ENCODE results near the gene PSG5.
"Not testable (repeated sequence)": the region's sequence is repeated elsewhere in the genome, so short reads cannot be mapped to it uniquely, and the experiment has no call there.

The PSG5 gene

DNA sequence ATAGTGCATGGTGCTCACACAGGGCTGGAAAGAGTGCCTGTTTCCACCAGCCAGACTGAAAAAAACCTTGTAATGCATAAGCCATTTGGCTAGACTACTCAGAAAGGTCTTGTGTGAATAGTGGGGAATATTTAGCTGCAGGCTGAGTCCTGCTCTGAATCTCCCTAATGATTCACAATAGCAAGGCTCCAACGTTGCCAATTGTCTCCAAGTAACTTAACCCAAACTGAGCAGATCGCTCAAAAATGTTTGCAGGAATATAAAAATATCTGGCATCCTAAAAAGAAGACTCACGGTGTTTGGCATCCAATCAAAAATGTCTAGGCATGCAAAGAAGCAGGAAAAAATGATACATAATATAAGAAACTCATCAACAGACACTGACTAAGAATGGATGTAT is 59.0 kb downstream of the PSG5 start:
- H2BK5ac ChIP-seq (ENCODE audit: low read length); H2AK5ac ChIP-seq (ENCODE audit: low read length); H3K4me2 ChIP-seq (ENCODE audit: low read length); H3K27me3 ChIP-seq (ENCODE audit: insufficient read depth, low read length, poor library complexity); H3K9ac ChIP-seq (ENCODE audit: low read length); H3K27ac ChIP-seq (ENCODE audit: low read depth, low read length); H3K79me1 ChIP-seq (ENCODE audit: low read length); H2BK120ac ChIP-seq (ENCODE audit: low read depth, low read length); H3K18ac ChIP-seq (ENCODE audit: low read length); H3K4ac ChIP-seq (ENCODE audit: low read depth, low read length); H3K4me1 ChIP-seq (ENCODE audit: control insufficient read depth, low read depth, low read length); H4K5ac ChIP-seq (ENCODE audit: low read length); DNase-seq; H4K8ac ChIP-seq (ENCODE audit: low read depth, low read length); H3K4me3 ChIP-seq (ENCODE audit: low read length); H2BK15ac ChIP-seq (replicated peaks; ENCODE audit: low read depth); H3K23ac ChIP-seq (ENCODE audit: low read length); H3K36me3 ChIP-seq (ENCODE audit: control insufficient read depth, insufficient read depth, low read length); H3K79me2 ChIP-seq (ENCODE audit: control insufficient read depth, insufficient read depth, low read length); H3K56ac ChIP-seq (ENCODE audit: low read length): not testable (repeated sequence)
- no CpG with 5 or more reads among the region's 3 CpGs for WGBS (ENCODE audit: extremely low coverage, insufficient coverage, low lambda C conversion rate)

- Histone ChIP-seq H3K4me3 (ENCODE audit: low read length) (no peak overlapping the region), H3K36me3 (ENCODE audit: control insufficient read depth, insufficient read depth, low read length) (no peaks in the 10 kb centered on the region), H3K4me2 (ENCODE audit: low read length) (no peak overlapping the region), H3K56ac (ENCODE audit: low read length) (no peak overlapping the region), H3K23ac (ENCODE audit: low read length) (no peak overlapping the region), H3K79me2 (ENCODE audit: control insufficient read depth, insufficient read depth, low read length) (no peaks in the 10 kb centered on the region), H3K4ac (ENCODE audit: low read depth, low read length) (no peak overlapping the region), H4K5ac (ENCODE audit: low read length) (no peak overlapping the region), H2BK15ac (replicated peaks; ENCODE audit: low read depth) (no peak overlapping the region), H3K27me3 (ENCODE audit: insufficient read depth, low read length, poor library complexity) (no peaks in the 10 kb centered on the region), H2AK5ac (ENCODE audit: low read length) (no peak overlapping the region), H3K9ac (ENCODE audit: low read length) (no peak overlapping the region), H3K27ac (ENCODE audit: low read depth, low read length) (no peak overlapping the region), H3K18ac (ENCODE audit: low read length) (no peak overlapping the region), H2BK5ac (ENCODE audit: low read length) (no peak overlapping the region), H3K79me1 (ENCODE audit: low read length) (no peaks in the 10 kb centered on the region), H4K8ac (ENCODE audit: low read depth, low read length) (no peak overlapping the region), H2BK120ac (ENCODE audit: low read depth, low read length) (no peak overlapping the region), H3K4me1 (ENCODE audit: control insufficient read depth, low read depth, low read length) (no peaks in the 10 kb centered on the region)
- no CpG with 5 or more reads among the region's 4 CpGs for WGBS (ENCODE audit: extremely low coverage, insufficient coverage, low lambda C conversion rate)
- no peak for DNase-seq
These were observed 59.6 kb downstream of the PSG5 start for GRCh38 chr19:43126720-43127119.

DNA sequence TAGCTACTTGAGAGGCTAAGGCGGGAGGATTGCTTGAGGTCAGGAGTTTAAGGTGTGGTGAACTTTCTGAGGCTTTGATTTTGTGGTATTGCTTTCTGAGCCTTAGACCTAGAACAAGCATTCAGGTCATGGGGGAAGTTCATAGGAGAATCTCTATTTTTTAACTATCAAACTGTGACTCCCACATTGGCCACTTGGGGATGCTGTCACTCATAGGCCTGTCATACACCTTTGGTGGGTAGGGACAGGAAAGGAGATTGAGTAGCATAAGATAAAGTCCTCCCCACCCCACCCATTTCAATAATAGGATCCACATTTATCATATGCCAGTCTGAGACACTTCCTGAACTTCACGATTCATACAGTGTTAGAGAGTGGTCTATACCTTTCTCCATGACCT is 62.0 kb downstream of the PSG5 start:
- Histone ChIP-seq H2AK5ac (ENCODE audit: low read length) (no peak overlapping the region), H3K4me3 (ENCODE audit: low read length) (no peak overlapping the region), H4K5ac (ENCODE audit: low read length) (no peak overlapping the region), H3K36me3 (ENCODE audit: control insufficient read depth, insufficient read depth, low read length) (no peaks in the 10 kb centered on the region), H3K18ac (ENCODE audit: low read length) (no peak overlapping the region), H2BK5ac (ENCODE audit: low read length) (no peak overlapping the region), H3K27ac (ENCODE audit: low read depth, low read length) (no peak overlapping the region), H3K23ac (ENCODE audit: low read length) (no peak overlapping the region), H3K27me3 (ENCODE audit: insufficient read depth, low read length, poor library complexity) (no peaks in the 10 kb centered on the region), H3K79me1 (ENCODE audit: low read length) (no peaks in the 10 kb centered on the region), H4K8ac (ENCODE audit: low read depth, low read length) (no peak overlapping the region), H3K4ac (ENCODE audit: low read depth, low read length) (no peak overlapping the region), H3K9ac (ENCODE audit: low read length) (no peak overlapping the region), H3K79me2 (ENCODE audit: control insufficient read depth, insufficient read depth, low read length) (no peaks in the 10 kb centered on the region), H3K56ac (ENCODE audit: low read length) (no peak overlapping the region), H3K4me2 (ENCODE audit: low read length) (no peak overlapping the region), H3K4me1 (ENCODE audit: control insufficient read depth, low read depth, low read length) (no peaks in the 10 kb centered on the region), H2BK15ac (replicated peaks; ENCODE audit: low read depth) (no peak overlapping the region), H2BK120ac (ENCODE audit: low read depth, low read length) (no peak overlapping the region)
- DNase-seq, result no peak
- WGBS (ENCODE audit: extremely low coverage, insufficient coverage, low lambda C conversion rate), result no CpG with 5 or more reads among the region's 2 CpGs

- not testable (repeated sequence) for H3K56ac ChIP-seq (ENCODE audit: low read length); H3K18ac ChIP-seq (ENCODE audit: low read length); H3K4me3 ChIP-seq (ENCODE audit: low read length); H4K5ac ChIP-seq (ENCODE audit: low read length); H2BK15ac ChIP-seq (replicated peaks; ENCODE audit: low read depth); H2BK5ac ChIP-seq (ENCODE audit: low read length); H3K79me2 ChIP-seq (ENCODE audit: control insufficient read depth, insufficient read depth, low read length); H3K4me2 ChIP-seq (ENCODE audit: low read length); H2AK5ac ChIP-seq (ENCODE audit: low read length); H4K8ac ChIP-seq (ENCODE audit: low read depth, low read length); DNase-seq; H3K36me3 ChIP-seq (ENCODE audit: control insufficient read depth, insufficient read depth, low read length); H3K4ac ChIP-seq (ENCODE audit: low read depth, low read length); H3K9ac ChIP-seq (ENCODE audit: low read length); H3K79me1 ChIP-seq (ENCODE audit: low read length); H3K27ac ChIP-seq (ENCODE audit: low read depth, low read length); H3K27me3 ChIP-seq (ENCODE audit: insufficient read depth, low read length, poor library complexity); H3K23ac ChIP-seq (ENCODE audit: low read length); H2BK120ac ChIP-seq (ENCODE audit: low read depth, low read length); H3K4me1 ChIP-seq (ENCODE audit: control insufficient read depth, low read depth, low read length)
- WGBS (ENCODE audit: extremely low coverage, insufficient coverage, low lambda C conversion rate), result no CpG with 5 or more reads among the region's 11 CpGs
These were observed 65.8 kb downstream of the PSG5 start for GRCh38 chr19:43120433-43121026.

GRCh38 chr19:43119526-43119925 is 66.8 kb downstream of the PSG5 start:
- not testable (repeated sequence) for H3K27me3 ChIP-seq (ENCODE audit: insufficient read depth, low read length, poor library complexity); H2BK15ac ChIP-seq (replicated peaks; ENCODE audit: low read depth); H3K56ac ChIP-seq (ENCODE audit: low read length); H3K4ac ChIP-seq (ENCODE audit: low read depth, low read length); H4K5ac ChIP-seq (ENCODE audit: low read length); H2BK120ac ChIP-seq (ENCODE audit: low read depth, low read length); H3K27ac ChIP-seq (ENCODE audit: low read depth, low read length); H2AK5ac ChIP-seq (ENCODE audit: low read length); DNase-seq; H2BK5ac ChIP-seq (ENCODE audit: low read length); H3K36me3 ChIP-seq (ENCODE audit: control insufficient read depth, insufficient read depth, low read length); H3K4me1 ChIP-seq (ENCODE audit: control insufficient read depth, low read depth, low read length); H3K23ac ChIP-seq (ENCODE audit: low read length); H3K4me3 ChIP-seq (ENCODE audit: low read length); H3K79me1 ChIP-seq (ENCODE audit: low read length); H3K18ac ChIP-seq (ENCODE audit: low read length); H3K79me2 ChIP-seq (ENCODE audit: control insufficient read depth, insufficient read depth, low read length); H3K9ac ChIP-seq (ENCODE audit: low read length); H4K8ac ChIP-seq (ENCODE audit: low read depth, low read length); H3K4me2 ChIP-seq (ENCODE audit: low read length)
- WGBS (ENCODE audit: extremely low coverage, insufficient coverage, low lambda C conversion rate), result no CpG with 5 or more reads among the region's 3 CpGs
